Endodermal cell (in vitro differentiated cells): ENCODE results near the gene SLC45A3. TPM values are rescaled to one million over a fixed set of nuclear protein-coding genes. Genes with fewer than 3 reads are reported as not detected.

Source experiments
- DNase-seq: peaks from one replicate; pipeline ENCODE4 v3.0.0-alpha.2; 2017
- H3K27ac ChIP-seq: 2 replicates; pipeline ENCODE4 v1.5.1; 2013; ENCODE audit warnings: mild to moderate bottlenecking, low read depth, low read length, moderate library complexity
- H3K27me3 ChIP-seq: 2 replicates; pipeline ENCODE4 v1.6.1; 2013; ENCODE audit warnings: mild to moderate bottlenecking, low read length, moderate library complexity; ENCODE audit not compliant: insufficient read depth, control insufficient read depth, poor library complexity, severe bottlenecking
- H3K36me3 ChIP-seq: 2 replicates; pipeline ENCODE4 v1.7.0; 2013; ENCODE audit warnings: mild to moderate bottlenecking, low read length, moderate library complexity; ENCODE audit not compliant: control insufficient read depth, insufficient read depth
- H3K4me1 ChIP-seq: one replicate; pipeline ENCODE4 v1.7.0; 2013; ENCODE audit warnings: low read length; ENCODE audit not compliant: control insufficient read depth, insufficient read depth
- H3K4me3 ChIP-seq: 2 replicates; pipeline ENCODE4 v1.5.1; 2013; ENCODE audit warnings: mild to moderate bottlenecking, low read length, moderate library complexity
- H3K9ac ChIP-seq: 2 replicates; pipeline ENCODE4 v1.6.1; 2013; ENCODE audit warnings: mild to moderate bottlenecking, low read length, moderate library complexity; ENCODE audit not compliant: poor library complexity, severe bottlenecking; ENCODE audit errors: extremely low read depth
- H3K9me3 ChIP-seq: 2 replicates; pipeline ENCODE4 v1.6.1; 2013; ENCODE audit warnings: mild to moderate bottlenecking, low read length, moderate library complexity; ENCODE audit not compliant: control insufficient read depth
- H3K27ac Mint-ChIP-seq: 2 replicates; pipeline ENCODE4 v1.8.0; 2020; ENCODE audit warnings: mixed read lengths
- H3K27me3 Mint-ChIP-seq: 2 replicates; pipeline ENCODE4 v1.8.0; 2021; ENCODE audit warnings: mild to moderate bottlenecking, mixed read lengths; ENCODE audit not compliant: insufficient read depth
- H3K36me3 Mint-ChIP-seq: 2 replicates; pipeline ENCODE4 v1.8.0; 2020; ENCODE audit warnings: low read depth, mixed read lengths
- H3K4me1 Mint-ChIP-seq: 2 replicates; pipeline ENCODE4 v1.8.0; 2020; ENCODE audit warnings: mixed read lengths
- H3K4me3 Mint-ChIP-seq: 2 replicates; pipeline ENCODE4 v1.8.0; 2020; ENCODE audit warnings: mild to moderate bottlenecking, moderate library complexity, mixed read lengths
- H3K9me3 Mint-ChIP-seq: 2 replicates; pipeline ENCODE4 v1.8.0; 2020; ENCODE audit warnings: mild to moderate bottlenecking, mixed read lengths
- CTCF ChIP-seq: fragments of 200-600 bp; sonication (generic); conservative IDR thresholded peaks from 2 replicates; pipeline ENCODE4 v1.5.0; 2021; ENCODE audit warnings: antibody characterized with exemption, mild to moderate bottlenecking
- WGBS, 2 experiments: methylation state at CpG; one replicate each; pipeline versions ENCODE4 v1.1.5 to v1.1.7; 2013; ENCODE audit warnings: missing lambda C conversion rate in 2 of 2, mixed read lengths in 1 of 2; ENCODE audit not compliant: insufficient coverage in 1 of 2, insufficient read length in 1 of 2; 5-methylcytosine and 5-hydroxymethylcytosine counted together
- total RNA-seq, 2 donors: library from RNA; stranded (reverse); fragmentation: NEBNext Ultra II Directional in 1 of 2; extraction: Animal tissue kit (Norgen Biotek cat#: 25700) in 1 of 2; gene quantifications; 2 replicates in 1 of 2; 3 replicates in 1 of 2; pipeline ENCODE4 v1.2.1, GENCODE V29; 2021

The SLC45A3 gene
- total RNA-seq, 2 donors from 2014 or later: 7.9 to 10.2 TPM

GRCh38 chr1:205668951-205669340, 11.4 kb downstream of the SLC45A3 start:
- DNase-seq: no peak
- H3K4me3 Mint-ChIP-seq: no peak overlapping the region
- H3K4me1 Mint-ChIP-seq: peaks cover 68% of the 10 kb centered on the region
- 70 to 73% methylated on average over 3 to 5 of the region's 5 CpGs for WGBS, 2 experiments
- H3K9me3 ChIP-seq: no peaks in the 10 kb centered on the region
- TF ChIP-seq CTCF: peak; percentile 29
- H3K36me3 ChIP-seq: no peaks in the 10 kb centered on the region
- no peaks in the 10 kb centered on the region for H3K36me3 Mint-ChIP-seq
- no peak overlapping the region for H3K27ac Mint-ChIP-seq
- peaks cover 6% of the 10 kb centered on the region for H3K27me3 Mint-ChIP-seq
- no peaks in the 10 kb centered on the region for H3K27me3 ChIP-seq
- H3K4me3 ChIP-seq: no peak overlapping the region
- peak overlapping the region; percentile 100 for H3K27ac ChIP-seq
- H3K9me3 Mint-ChIP-seq: no peaks in the 10 kb centered on the region
- peaks cover 19% of the 10 kb centered on the region for H3K4me1 ChIP-seq
- no peak overlapping the region for H3K9ac ChIP-seq

GRCh38 chr1:205667909-205668643, 12.2 kb downstream of the SLC45A3 start:
- Histone ChIP-seq H3K9me3 (no peaks in the 10 kb centered on the region), H3K36me3 (no peaks in the 10 kb centered on the region), H3K4me1 (peaks cover 19% of the 10 kb centered on the region), H3K4me3 (no peak overlapping the region), H3K27ac (peak overlapping the region; percentile 13), H3K9ac (no peak overlapping the region), H3K27me3 (no peaks in the 10 kb centered on the region)
- Mint-ChIP-seq H3K4me1 (peaks cover 65% of the 10 kb centered on the region), H3K27me3 (peaks cover 6% of the 10 kb centered on the region), H3K4me3 (no peak overlapping the region), H3K36me3 (peaks cover 3% of the 10 kb centered on the region), H3K27ac (peak overlapping the region; percentile 30), H3K9me3 (no peaks in the 10 kb centered on the region)
- TF ChIP-seq CTCF: no peak
- 92 to 93% methylated on average over 8 to 11 of the region's 11 CpGs for WGBS, 2 experiments
- no peak for DNase-seq

- no peak for TF ChIP-seq CTCF
- Mint-ChIP-seq H3K27ac (no peak overlapping the region), H3K36me3 (peaks cover 8% of the 10 kb centered on the region), H3K9me3 (no peaks in the 10 kb centered on the region), H3K27me3 (peaks cover 6% of the 10 kb centered on the region), H3K4me3 (no peak overlapping the region), H3K4me1 (peaks cover 52% of the 10 kb centered on the region)
- WGBS, 2 experiments: 91 to 94% methylated on average over 4 to 6 of the region's 6 CpGs
- H3K27me3 ChIP-seq: no peaks in the 10 kb centered on the region
- no peaks in the 10 kb centered on the region for H3K9me3 ChIP-seq
- H3K4me3 ChIP-seq: no peak overlapping the region
- no peak for DNase-seq
- H3K36me3 ChIP-seq: no peaks in the 10 kb centered on the region
- peaks cover 24% of the 10 kb centered on the region for H3K4me1 ChIP-seq
- no peak overlapping the region for H3K9ac ChIP-seq
- no peak overlapping the region for H3K27ac ChIP-seq
Observed at GRCh38 chr1:205666372-205667166, 13.7 kb downstream of the SLC45A3 start.
